Hematopoietic multipotent progenitor cell (in vitro differentiated cells): ENCODE data around the gene GALNS. TPM values are rescaled to one million over a fixed set of nuclear protein-coding genes. Genes with fewer than 3 reads are reported as not detected.
A peak's percentile ranks its signal among the peaks of the same experiment; 100 is the strongest.

Experiments used
- DNase-seq, 3 donors: peaks; one replicate each; pipeline ENCODE4 v3.0.0-alpha.2; 2011 to 2015; ENCODE audit warnings: low read depth in 2 of 3, low spot score in 2 of 3
- total RNA-seq: library from RNA; depleted of rRNA; stranded (reverse); fragments of >200 nt; gene quantifications from one replicate; pipeline ENCODE4 v1.2.3, GENCODE V29; 2012

The GALNS gene
- total RNA-seq, 1 donor: 20.5 TPM

GRCh38 chr16:88821168-88821850, 35.4 kb downstream of the GALNS start:
- no peak for DNase-seq

- no peak for DNase-seq
Observed at GRCh38 chr16:88820385-88821025, 36.2 kb downstream of the GALNS start.

DNA sequence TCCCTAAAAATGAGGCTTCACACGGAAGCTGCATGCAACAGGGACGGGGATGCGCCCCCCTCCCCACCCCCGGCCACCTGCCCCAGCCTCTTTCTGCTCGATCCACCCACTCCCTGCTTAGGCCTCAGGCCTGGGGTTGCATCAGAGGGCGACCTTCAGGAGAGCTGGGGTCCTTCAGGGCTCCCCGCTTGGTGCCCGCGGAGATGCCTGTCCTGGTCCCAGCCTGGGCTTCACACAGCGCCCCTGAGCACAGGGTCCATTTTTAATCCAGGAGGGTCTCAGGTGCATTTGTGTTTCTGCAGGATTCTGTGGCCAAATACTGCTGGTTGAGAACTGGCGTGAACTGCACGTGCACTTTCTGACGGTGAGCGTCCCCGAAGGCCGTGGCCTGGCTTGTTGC, 37.6 kb downstream of the GALNS start:
- DNase-seq: no peak

- DNase-seq: no peak
Observed at GRCh38 chr16:88818575-88818874, 38.2 kb downstream of the GALNS start.

DNA sequence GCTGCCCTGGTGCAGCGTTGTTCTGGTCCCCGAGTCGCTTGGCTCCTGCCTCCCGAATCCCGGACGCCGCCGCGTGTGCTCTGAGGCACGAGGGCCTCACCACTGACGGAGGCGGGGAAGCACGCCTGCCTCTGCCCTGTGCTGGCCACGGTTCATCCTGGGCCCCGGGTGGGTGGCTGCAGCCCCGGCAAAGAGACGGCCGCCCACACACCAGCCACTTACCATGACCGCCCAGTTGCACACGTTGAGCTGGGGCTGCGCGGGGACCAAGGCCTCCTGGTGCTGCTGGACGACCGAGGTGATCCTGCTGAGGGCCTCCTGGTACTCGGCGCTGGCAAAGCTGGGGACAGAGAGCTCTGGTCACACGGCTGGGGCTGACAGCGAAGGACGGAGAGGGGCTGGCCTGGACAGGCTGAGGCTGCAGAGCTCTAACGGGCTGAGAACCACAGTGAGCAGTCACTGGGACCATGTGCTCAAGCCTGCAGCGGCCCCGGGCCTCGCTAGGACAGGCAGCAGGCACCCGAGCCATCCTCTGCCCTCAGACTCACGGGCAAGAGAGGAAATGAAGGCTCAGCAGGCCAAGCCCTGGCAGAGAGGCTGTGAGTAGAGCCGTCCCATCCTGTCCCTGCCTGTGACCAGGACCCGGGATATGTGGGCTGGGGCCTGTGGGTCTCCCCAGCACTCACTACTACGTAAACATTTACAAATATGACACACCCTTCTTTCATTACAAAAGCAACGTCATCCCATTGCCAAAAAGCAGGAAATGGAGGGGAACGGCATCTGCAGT, 38.8 kb downstream of the GALNS start:
- no peak for DNase-seq

DNA sequence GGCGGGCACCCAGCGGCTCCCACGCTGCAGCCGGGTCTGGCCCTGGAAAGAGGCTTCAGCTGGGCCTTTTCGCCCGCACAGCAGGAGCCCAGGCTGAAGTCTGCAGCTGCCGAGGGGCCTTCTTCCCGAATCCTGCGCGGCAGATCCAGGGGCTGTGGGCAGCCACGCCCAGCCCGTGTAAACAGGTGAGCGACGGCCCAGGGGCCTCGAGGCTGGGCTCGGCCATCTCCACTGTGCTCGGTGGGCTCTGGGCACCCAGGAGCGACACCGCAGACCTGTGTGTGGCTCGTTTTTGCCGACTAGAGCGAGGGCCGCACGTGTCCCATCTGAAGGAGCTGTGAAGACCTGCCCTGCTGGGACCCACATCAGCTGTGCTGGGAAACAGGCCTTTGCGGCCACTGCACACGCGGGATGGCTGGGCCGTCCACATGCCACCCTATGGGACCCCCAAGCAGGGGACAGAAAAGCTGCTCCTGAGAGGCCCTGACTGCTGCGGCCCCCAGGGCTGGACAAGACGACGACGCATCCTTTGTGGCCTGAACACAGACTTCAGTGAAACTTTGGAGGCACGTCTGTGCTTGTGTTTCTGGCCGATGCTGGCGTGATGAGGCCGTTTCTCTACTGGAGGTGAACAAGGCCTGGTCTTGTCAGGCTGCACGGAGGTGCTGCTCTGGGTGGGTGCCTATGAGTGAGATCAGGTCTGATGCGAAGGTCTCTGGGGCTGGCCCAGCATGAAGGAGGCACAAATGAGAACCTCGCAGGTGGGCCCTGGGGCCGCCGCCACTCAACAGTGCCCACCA, 39.8 kb downstream of the GALNS start:
- DNase-seq: no peak

DNA sequence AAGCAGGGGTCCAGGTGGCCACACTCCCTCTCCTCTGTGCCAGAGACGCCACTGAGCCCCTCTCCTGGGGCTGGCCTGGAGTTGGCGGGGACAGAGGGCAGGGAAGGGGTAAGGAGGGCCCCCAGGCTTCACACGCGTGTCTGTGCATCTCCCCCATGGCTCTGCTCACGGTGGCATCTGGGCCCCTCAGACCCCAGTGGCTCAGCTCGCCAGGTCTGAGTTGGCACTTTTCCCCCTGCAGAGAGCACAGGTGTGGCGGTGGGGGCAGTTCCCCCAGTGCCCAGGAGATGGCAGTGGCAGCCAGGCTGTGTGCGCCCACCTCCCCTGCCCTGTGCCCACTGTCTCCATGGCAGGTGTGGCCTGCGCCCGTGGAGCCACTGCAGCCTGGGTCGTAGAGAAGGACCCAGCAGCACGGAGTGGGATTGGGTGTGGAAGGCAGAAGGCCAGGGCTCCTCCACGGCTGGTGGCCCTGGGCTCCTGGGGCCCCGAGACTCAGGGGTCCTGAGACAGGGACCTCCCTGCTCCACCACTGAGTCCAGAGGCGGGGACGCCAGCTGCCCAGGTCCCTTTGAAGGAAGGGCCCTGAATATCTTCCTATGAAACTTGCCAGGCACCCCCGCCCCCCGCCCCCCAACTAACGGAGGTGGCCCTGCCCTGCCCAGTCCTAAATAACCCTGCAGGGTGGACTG, 40.7 kb downstream of the GALNS start:
- peak in 1 of 3 donors; percentile 76 for DNase-seq

DNA sequence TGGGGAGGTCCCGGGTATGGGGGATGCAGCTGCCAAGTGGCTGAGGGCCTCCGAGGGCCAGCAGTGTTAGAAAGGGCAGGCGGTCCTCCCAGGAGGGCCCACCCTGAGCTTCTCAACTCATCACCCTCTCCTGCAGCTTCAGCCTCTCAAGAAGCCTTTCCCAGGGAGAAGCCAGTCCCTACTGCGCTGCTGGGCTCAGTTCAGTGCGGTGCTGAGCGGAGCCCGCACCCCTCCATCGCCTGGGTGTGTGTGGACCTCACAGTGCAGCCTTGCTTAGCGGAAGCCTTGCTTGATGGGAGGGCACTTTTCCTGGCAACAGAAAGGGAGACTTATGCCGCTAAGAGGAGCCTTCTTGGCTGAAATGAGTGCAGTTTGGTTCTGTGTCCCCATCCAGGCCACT, 41.5 kb downstream of the GALNS start:
- DNase-seq: no peak

DNA sequence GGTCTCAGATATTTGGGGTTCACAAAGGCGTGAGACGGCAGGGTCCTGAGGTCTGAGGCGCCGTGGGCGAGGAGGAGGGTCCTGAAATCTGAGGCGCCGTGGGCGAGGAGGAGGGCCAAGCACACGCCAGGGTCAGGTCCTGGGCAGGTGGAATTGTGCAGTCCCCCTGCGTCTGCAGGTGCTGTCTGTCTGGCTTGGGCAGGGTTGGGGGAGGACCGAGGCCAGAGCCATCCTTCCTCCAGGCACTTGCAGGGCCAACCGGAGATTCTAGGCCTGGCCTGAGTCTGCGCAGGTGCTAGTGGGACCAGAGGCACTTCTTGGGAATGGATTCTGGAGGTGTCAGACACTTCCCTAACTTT, 42.6 kb downstream of the GALNS start:
- no peak for DNase-seq

GRCh38 chr16:88813269-88814143, 43.2 kb downstream of the GALNS start:
- no peak for DNase-seq

DNA sequence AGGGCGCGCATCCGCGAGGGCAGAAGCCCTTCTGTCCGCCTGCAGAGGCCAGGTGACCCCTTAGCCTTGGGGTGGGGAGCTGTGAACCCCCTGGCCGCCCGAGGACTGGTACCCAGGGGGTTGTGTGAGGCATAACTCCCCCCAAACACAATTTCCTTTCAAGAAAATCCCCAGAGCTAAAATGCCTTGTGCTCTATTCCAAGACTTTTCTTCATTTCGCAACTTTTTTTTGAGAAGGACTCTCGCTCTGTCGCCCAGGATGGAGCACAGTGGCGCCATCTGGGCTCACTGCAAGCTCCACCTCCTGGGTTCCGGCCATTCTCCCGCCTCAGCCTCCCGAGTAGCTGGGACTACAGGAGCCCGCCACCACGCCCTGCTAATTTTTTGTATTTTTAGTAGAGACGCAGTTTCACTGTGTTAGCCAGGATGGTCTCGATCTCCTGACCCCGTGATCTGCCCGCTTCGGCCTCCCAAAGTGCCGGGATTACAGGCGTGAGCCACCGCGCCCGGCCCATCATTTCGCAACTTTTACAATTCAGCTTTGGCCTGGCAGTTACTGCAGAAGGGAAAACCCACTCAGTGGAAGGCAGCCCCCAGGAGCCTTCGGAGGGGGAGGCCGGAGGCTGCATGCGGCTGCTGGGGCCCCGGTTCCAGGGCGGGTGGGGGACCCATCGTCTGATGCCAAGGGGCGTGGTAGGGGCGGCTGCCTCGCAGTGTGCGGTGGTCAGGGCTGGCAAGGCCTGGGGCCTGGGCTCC, 44.1 kb downstream of the GALNS start:
- DNase-seq: no peak

GRCh38 chr16:88811769-88812512, 44.8 kb downstream of the GALNS start, which contains the start of gene APRT:
TSS of gene APRT (minus strand) at chr16:88811928. CDS start at chr16:88811899, 29 bp downstream.
- DNase-seq: peak; percentile 90 to 93 (median 90)

DNA sequence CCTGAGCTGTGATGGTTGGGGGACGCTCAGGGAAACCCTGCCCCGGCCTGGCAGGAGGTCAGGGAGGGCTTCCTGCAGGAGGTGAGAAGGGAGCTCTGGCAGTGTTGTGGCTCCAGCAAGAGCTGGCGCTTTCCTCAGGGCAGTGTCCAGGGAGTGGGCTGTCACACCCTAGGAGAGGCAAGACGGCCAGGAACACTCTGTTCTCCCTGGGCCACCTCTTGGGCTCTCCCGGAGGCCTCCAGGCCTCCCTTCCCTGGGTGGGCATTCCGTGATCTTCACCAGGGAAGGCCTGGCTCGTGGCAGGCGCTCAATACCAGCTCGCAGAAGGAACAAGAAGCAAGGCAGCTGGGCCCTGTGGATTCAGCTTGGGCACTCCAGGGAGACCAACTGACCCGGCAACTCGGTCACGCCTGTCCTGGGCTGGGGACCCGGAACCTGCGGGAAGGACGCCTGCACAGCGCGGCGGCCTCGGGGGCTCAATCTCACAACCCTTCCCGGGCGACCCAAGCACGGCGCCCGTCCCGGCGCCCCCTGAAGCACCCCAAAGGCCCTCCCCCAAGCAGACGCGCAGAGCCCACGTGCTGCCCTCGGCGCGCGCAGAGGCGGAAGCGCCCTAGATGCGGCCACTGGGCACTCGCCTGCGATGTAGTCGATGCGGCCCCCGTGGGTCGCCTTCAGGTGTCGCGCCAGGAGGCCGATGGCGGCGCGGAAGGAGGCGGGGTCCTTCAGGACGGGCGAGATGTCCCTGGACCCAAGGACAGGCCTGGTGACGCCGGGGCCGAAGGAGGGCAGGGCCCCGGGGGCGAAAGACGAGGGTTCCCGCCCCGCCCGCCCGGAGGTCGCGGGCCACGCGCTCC, 45.6 kb downstream of the GALNS start:
- DNase-seq: peak in 2 of 3 donors; percentile 67 to 80

DNA sequence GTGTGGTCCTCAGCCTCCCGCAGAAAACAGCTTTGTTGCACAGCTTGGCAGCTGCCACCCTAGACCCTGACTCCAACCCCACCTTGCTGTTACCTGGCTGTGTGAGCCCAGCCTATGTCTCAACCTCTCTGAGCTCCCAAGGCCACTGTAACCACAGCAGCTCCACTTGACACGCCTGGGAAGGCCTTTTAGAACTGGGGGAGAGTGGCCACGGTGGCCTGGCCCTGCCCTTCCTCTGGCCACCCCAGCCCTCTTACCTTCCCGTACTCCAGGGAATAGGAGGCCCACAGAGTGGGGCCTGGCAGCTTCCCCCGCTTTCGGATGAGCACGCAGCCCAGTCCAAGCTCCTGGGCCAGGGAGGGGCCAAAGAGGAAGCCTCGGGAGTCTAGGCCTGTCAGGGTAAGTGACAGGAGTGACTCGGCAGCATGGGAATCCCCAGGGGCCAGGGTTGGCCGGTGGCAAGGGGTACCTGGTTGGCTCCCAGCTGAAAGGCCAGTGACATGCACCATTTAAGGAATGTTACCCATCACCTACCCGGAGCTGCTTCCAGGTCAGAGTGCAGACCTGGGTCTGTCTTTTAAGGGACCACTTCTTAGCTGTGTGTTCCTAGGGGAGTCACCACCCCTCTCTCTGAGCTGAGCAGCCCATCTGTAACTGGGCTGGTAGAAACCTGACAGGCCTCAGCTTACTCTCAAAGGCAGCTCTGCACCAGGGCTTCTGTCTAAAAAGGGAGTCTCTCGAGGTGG, 46.4 kb downstream of the GALNS start:
- DNase-seq: no peak

GRCh38 chr16:88809676-88810165, 47.0 kb downstream of the GALNS start:
- DNase-seq: no peak

- DNase-seq: no peak
Observed at GRCh38 chr16:88809068-88809675, 47.6 kb downstream of the GALNS start.
